Natural killer cell (primary cell): ENCODE measurements around the gene CDYL2. TPM values are rescaled to one million over a fixed set of nuclear protein-coding genes. Genes with fewer than 3 reads are reported as not detected.

ENCODE experiments used
- ATAC-seq, 3 donors: fragments of 150-1000 bp in 2 of 3; fragments of 200-7000 bp in 1 of 3; cut with Tn5 transposase; 1 replicate in 1 of 3; 2 replicates in 2 of 3; pipeline ENCODE4 v1.10.0; 2021; ENCODE audit warnings: mild to moderate bottlenecking in 2 of 3, moderate library complexity in 2 of 3
- DNase-seq, 2 donors: peaks; one replicate each; pipeline versions ENCODE4 v3.0.0 to v3.0.0-alpha.2; 2013 to 2021; ENCODE audit warnings: mixed read lengths in 1 of 2
- H3K27ac ChIP-seq: one replicate; pipeline ENCODE4 v1.5.1; 2013; ENCODE audit warnings: mild to moderate bottlenecking, low read length
- H3K27me3 ChIP-seq: one replicate; pipeline ENCODE4 v1.6.1; 2013; ENCODE audit warnings: low read length; ENCODE audit not compliant: control insufficient read depth, insufficient read depth
- H3K36me3 ChIP-seq: one replicate; pipeline ENCODE4 v1.6.1; 2013; ENCODE audit warnings: low read length; ENCODE audit not compliant: control insufficient read depth, insufficient read depth
- H3K4me1 ChIP-seq: one replicate; pipeline ENCODE4 v1.6.1; 2013; ENCODE audit warnings: low read length; ENCODE audit not compliant: control insufficient read depth, insufficient read depth
- H3K4me3 ChIP-seq: one replicate; pipeline ENCODE4 v1.5.1; 2013; ENCODE audit warnings: low read length
- H3K9me3 ChIP-seq: one replicate; pipeline ENCODE4 v1.6.1; 2013; ENCODE audit warnings: low read length; ENCODE audit not compliant: control insufficient read depth, insufficient read depth
- H3K27ac Mint-ChIP-seq, 2 donors: one replicate each; pipeline ENCODE4 v1.8.0; 2022; ENCODE audit warnings: mild to moderate bottlenecking in 2 of 2, mixed read lengths in 2 of 2, moderate library complexity in 1 of 2
- H3K27me3 Mint-ChIP-seq, 2 donors: one replicate each; pipeline ENCODE4 v1.8.0; 2022; ENCODE audit warnings: low read depth in 2 of 2, mixed read lengths in 2 of 2
- H3K36me3 Mint-ChIP-seq: one replicate; pipeline ENCODE4 v1.8.0; 2022; ENCODE audit warnings: mixed read lengths
- H3K4me1 Mint-ChIP-seq, 2 donors: one replicate each; pipeline ENCODE4 v1.8.0; 2022; ENCODE audit warnings: mixed read lengths in 2 of 2
- H3K4me3 Mint-ChIP-seq: one replicate; pipeline ENCODE4 v1.8.0; 2022; ENCODE audit warnings: mild to moderate bottlenecking, moderate library complexity, mixed read lengths
- H3K9me3 Mint-ChIP-seq, 2 donors: one replicate each; pipeline ENCODE4 v1.8.0; 2022; ENCODE audit warnings: mixed read lengths in 2 of 2
- CTCF ChIP-seq: fragments of 200-600 bp; IDR thresholded peaks from one replicate; pipeline ENCODE4 v1.8.0; 2022; ENCODE audit warnings: antibody characterized with exemption
- WGBS: methylation state at CpG from one replicate; pipeline ENCODE4 v1.1.7; 2013; ENCODE audit warnings: missing lambda C conversion rate; ENCODE audit not compliant: insufficient coverage; 5-methylcytosine and 5-hydroxymethylcytosine counted together
- intact Hi-C: fragments of 100-400 bp; cut with micrococcal nuclease; formaldehyde crosslinking; loops from one replicate; pipeline ENCODE4 v1.14.2; 2022
- total RNA-seq, 4 donors: library from RNA; stranded (reverse); fragments of 120-200 nt in 1 of 4; gene quantifications; one replicate each; pipeline versions ENCODE4 v1.2.3 to v1.2.4, GENCODE V29; 2013 to 2022

The CDYL2 gene
- total RNA-seq, 3 donors from 2014 or later (not counting 1 experiment from before 2014, with no cell fraction given) = 2.7 to 14.5 (median 3.4) TPM

DNA sequence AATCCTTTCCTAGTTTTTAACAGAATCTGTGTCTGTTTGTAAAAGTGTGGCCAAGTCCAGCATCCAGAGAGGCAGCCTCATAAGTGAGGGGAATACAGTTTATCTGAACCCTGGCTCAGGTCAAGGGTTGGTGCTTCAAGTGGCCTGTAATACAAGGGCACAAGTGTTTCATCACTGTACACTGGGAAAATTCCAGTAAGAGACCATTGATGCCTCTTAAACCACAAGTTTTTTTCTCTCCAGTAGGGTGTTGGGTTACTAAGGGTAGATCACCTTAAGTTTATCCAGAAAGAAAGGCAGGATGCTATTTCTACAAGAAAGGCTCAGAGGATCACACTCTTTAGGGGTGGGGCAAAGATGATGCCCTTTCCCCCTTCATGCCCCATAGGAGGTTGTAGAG lies 96.7 kb downstream of the CDYL2 start:
- DNase-seq (no peak), ATAC-seq (no peak)
- Mint-ChIP-seq H3K27ac (no peak overlapping the region), H3K27me3 (no peaks in the 10 kb centered on the region), H3K36me3 (no peaks in the 10 kb centered on the region), H3K4me3 (no peak overlapping the region), H3K9me3 (no peaks in the 10 kb centered on the region), H3K4me1 (no peaks in the 10 kb centered on the region)
- no peaks in the 10 kb centered on the region for H3K27me3 ChIP-seq
- H3K9me3 ChIP-seq = no peaks in the 10 kb centered on the region
- no peaks in the 10 kb centered on the region for H3K36me3 ChIP-seq
- intact Hi-C loops = no loop called here
- no peak overlapping the region for H3K4me3 ChIP-seq
- H3K27ac ChIP-seq = no peak overlapping the region
- TF ChIP-seq CTCF = no peak
- H3K4me1 ChIP-seq = no peaks in the 10 kb centered on the region

DNA sequence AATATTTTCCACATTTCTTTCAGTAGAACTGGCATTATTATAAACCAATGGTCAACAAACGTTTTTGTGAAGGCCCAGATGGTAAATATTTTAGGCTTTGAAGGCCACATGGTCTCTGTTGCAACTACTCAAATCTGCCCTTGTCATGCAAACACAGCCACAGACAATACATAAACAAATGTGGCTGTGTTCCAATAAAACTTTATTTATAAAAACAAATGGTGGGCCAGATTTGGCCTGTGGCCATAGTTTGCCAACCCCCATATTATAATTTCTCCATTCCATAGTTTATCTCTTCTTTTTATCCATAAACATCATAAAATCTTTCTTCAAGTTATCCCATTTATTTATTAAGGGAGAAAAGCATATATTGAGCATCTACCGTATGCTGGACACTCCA lies 98.8 kb downstream of the CDYL2 start:
- no peaks in the 10 kb centered on the region for H3K4me1 Mint-ChIP-seq

GRCh38 chr16:80704751-80705505 lies 99.5 kb downstream of the CDYL2 start:
- Mint-ChIP-seq H3K4me1 (no peaks in the 10 kb centered on the region), H3K27me3 (no peaks in the 10 kb centered on the region), H3K36me3 (no peaks in the 10 kb centered on the region), H3K4me3 (no peak overlapping the region), H3K9me3 (no peaks in the 10 kb centered on the region), H3K27ac (no peak overlapping the region)
- no peak for TF ChIP-seq CTCF
- intact Hi-C loops = no loop called here
- 93% methylated on average over 9 of the region's 9 CpGs for WGBS
- no peaks in the 10 kb centered on the region for H3K27me3 ChIP-seq
- DNase-seq = no peak
- H3K4me1 ChIP-seq = no peaks in the 10 kb centered on the region
- no peak overlapping the region for H3K27ac ChIP-seq
- no peak overlapping the region for H3K4me3 ChIP-seq
- no peaks in the 10 kb centered on the region for H3K36me3 ChIP-seq
- ATAC-seq = no peak
- no peaks in the 10 kb centered on the region for H3K9me3 ChIP-seq

More for the DNA sequence above, 98.8 kb downstream of the CDYL2 start:
- Histone ChIP-seq H3K36me3 (no peaks in the 10 kb centered on the region), H3K9me3 (no peaks in the 10 kb centered on the region), H3K27me3 (no peaks in the 10 kb centered on the region), H3K27ac (no peak overlapping the region), H3K4me1 (no peaks in the 10 kb centered on the region), H3K4me3 (no peak overlapping the region)
- Mint-ChIP-seq H3K36me3 (no peaks in the 10 kb centered on the region), H3K4me3 (no peak overlapping the region), H3K27ac (no peak overlapping the region), H3K9me3 (no peaks in the 10 kb centered on the region), H3K27me3 (no peaks in the 10 kb centered on the region)
- WGBS = 80% methylated on average over 1 of the region's 2 CpGs
- DNase-seq = no peak
- ATAC-seq = no peak
- intact Hi-C loops = no loop called here
- no peak for TF ChIP-seq CTCF
